Esophagus muscularis mucosa (tissue), 4 donors: ENCODE measurements around the gene MAPKAP1. TPM values are rescaled to one million over a fixed set of nuclear protein-coding genes. Genes with fewer than 3 reads are reported as not detected.

Experiments
- DNase-seq: peaks from one replicate; pipeline ENCODE4 v3.0.0-alpha.2; 2017; ENCODE audit errors: extremely low spot score
- H3K27ac ChIP-seq, 4 donors: fragments of 200-600 bp; sonication (generic); replicated peaks in 1 of 4; 1 replicate in 3 of 4; 2 replicates in 1 of 4; pipeline ENCODE4 v1.5.1; 2016 to 2019; ENCODE audit warnings: mild to moderate bottlenecking in 1 of 4
- H3K27me3 ChIP-seq, 4 donors: fragments of 200-600 bp; sonication (generic); one replicate each; pipeline versions ENCODE4 v1.5.1 to v1.6.0; 2016 to 2019
- H3K36me3 ChIP-seq, 4 donors: fragments of 200-600 bp; sonication (generic); one replicate each; pipeline ENCODE4 v1.5.1; 2016 to 2019
- H3K4me1 ChIP-seq, 4 donors: fragments of 200-600 bp; sonication (generic); one replicate each; pipeline ENCODE4 v1.5.1; 2016 to 2019
- H3K4me3 ChIP-seq, 4 donors: fragments of 200-600 bp; sonication (generic); 1 replicate in 2 of 4; 2 replicates in 2 of 4; pipeline ENCODE4 v1.5.1; 2016 to 2019; ENCODE audit warnings: mild to moderate bottlenecking in 4 of 4, moderate library complexity in 1 of 4
- H3K9me3 ChIP-seq, 4 donors: fragments of 200-600 bp; sonication (generic); 1 replicate in 3 of 4; 2 replicates in 1 of 4; pipeline ENCODE4 v1.5.1; 2016 to 2019
- CTCF ChIP-seq, 3 experiments: fragments of 200-600 bp in 2 of 3; fragments of 450-650 bp in 1 of 3; sonication (generic) in 2 of 3; IDR thresholded peaks; one replicate each; pipeline ENCODE4 v1.5.1; 2017 to 2019; ENCODE audit warnings: antibody characterized with exemption in 3 of 3, mild to moderate bottlenecking in 2 of 3, moderate library complexity in 1 of 3
- EP300 ChIP-seq: sonication (generic); formaldehyde crosslinking; IDR thresholded peaks from one replicate; pipeline ENCODE4 v1.6.1; 2017; ENCODE audit warnings: antibody characterized with exemption
- POLR2A ChIP-seq: fragments of 450-650 bp; IDR thresholded peaks from one replicate; pipeline ENCODE4 v1.6.1; 2017; ENCODE audit warnings: antibody characterized with exemption, moderate library complexity, mild to moderate bottlenecking, low read depth
- POLR2AphosphoS5 ChIP-seq, 2 donors: sonication (generic); formaldehyde crosslinking; IDR thresholded peaks; one replicate each; pipeline ENCODE4 v1.6.1; 2017; ENCODE audit warnings: antibody characterized with exemption in 2 of 2
- WGBS: methylation state at CpG from one replicate; pipeline ENCODE4 v1.1.5; 2018; 5-methylcytosine and 5-hydroxymethylcytosine counted together
- intact Hi-C: fragments of 100-400 bp; cut with DNase I; formaldehyde crosslinking; loops from one replicate; pipeline ENCODE4 v1.15.1; 2023
- total RNA-seq, 4 donors: library from RNA; depleted of rRNA; stranded (reverse); fragments of >200 nt; gene quantifications; one replicate each; pipeline versions ENCODE4 v1.1.0 to v1.2.1, GENCODE V29; 2016

MAPKAP1 gene
- total RNA-seq, 4 donors from 2014 or later = 84.3 to 103 (median 93.4) TPM

DNA sequence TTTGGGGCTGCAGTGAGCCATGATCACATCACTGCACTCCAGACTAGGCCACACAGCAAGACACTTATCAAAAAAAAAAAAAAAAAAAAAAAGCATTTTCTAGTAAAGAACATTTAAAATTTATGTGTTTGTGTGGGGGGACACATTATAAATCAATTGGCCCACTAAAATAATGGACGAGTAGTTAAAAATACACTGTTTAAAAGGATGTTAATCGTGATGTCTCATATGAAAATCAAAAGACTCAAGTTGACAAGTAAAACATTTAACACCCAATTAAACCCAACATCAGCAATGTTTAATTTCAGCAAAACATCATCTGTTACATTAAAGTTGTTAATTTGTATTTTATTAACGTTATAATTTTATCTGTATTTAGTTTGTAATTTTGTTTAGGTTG is 152.3 kb downstream of the MAPKAP1 start:
- Histone ChIP-seq H3K9me3 (no peaks in the 10 kb centered on the region), H3K4me1 (peaks cover 23 to 36% (median 28%) of the 10 kb centered on the region in 4 donors), H3K36me3 (peaks cover 0 to 7% (median 3%) of the 10 kb centered on the region in 4 donors), H3K27me3 (no peaks in the 10 kb centered on the region), H3K27ac (no peak overlapping the region), H3K4me3 (no peak overlapping the region)
- WGBS = 63% methylated on average over 3 of the region's 3 CpGs
- intact Hi-C loops = loop anchor here (5.0 kb wide), 2 partner anchors 72 to 147 kb away; no protein-coding TSS in a partner anchor
- TF ChIP-seq EP300 = no peak
- TF ChIP-seq POLR2AphosphoS5 (IDR thresholded peaks at IDR 0.05) = no peak
- TF ChIP-seq POLR2A = no peak
- no peak for TF ChIP-seq CTCF (IDR thresholded peaks at IDR 0.05)
- DNase-seq = no peak

- DNase-seq = no peak
- H3K36me3 ChIP-seq = no peaks in the 10 kb centered on the region
- WGBS = 94% methylated on average over 1 of the region's 1 CpG
- H3K4me1 ChIP-seq = peaks cover 38 to 65% (median 52%) of the 10 kb centered on the region in 4 donors
- H3K9me3 ChIP-seq = no peaks in the 10 kb centered on the region
- no peak overlapping the region for H3K4me3 ChIP-seq
- intact Hi-C loops = loop anchor here (5.0 kb wide), 1 partner anchor 69 kb away; no protein-coding TSS in a partner anchor
- no peaks in the 10 kb centered on the region for H3K27me3 ChIP-seq
- no peak for TF ChIP-seq EP300
- no peak for TF ChIP-seq POLR2A
- TF ChIP-seq CTCF (IDR thresholded peaks at IDR 0.05) = no peak
- TF ChIP-seq POLR2AphosphoS5 (IDR thresholded peaks at IDR 0.05) = no peak
- no peak overlapping the region for H3K27ac ChIP-seq
These were observed 155.2 kb downstream of the MAPKAP1 start for GRCh38 chr9:125551781-125552180.

- Histone ChIP-seq H3K27ac (peak overlapping the region; percentile 61 to 75 (median 70)), H3K9me3 (no peaks in the 10 kb centered on the region), H3K36me3 (no peaks in the 10 kb centered on the region), H3K4me1 (peaks cover 47 to 72% (median 68%) of the 10 kb centered on the region in 4 donors), H3K27me3 (no peaks in the 10 kb centered on the region), H3K4me3 (peak overlapping the region in 2 of 4 donors; percentile 8 to 28)
- TF ChIP-seq CTCF (IDR thresholded peaks at IDR 0.05) (no peak), POLR2AphosphoS5 (IDR thresholded peaks at IDR 0.05) (no peak), EP300 (no peak), POLR2A (no peak)
- WGBS = 28% methylated on average over 9 of the region's 9 CpGs
- DNase-seq = no peak
- intact Hi-C loops = loop anchor here (5.0 kb wide), 1 partner anchor 68 kb away; no protein-coding TSS in a partner anchor
These were observed 156.8 kb downstream of the MAPKAP1 start for GRCh38 chr9:125549891-125550885.

GRCh38 chr9:125549465-125549871 is 157.5 kb downstream of the MAPKAP1 start:
- Histone ChIP-seq H3K27ac (peak overlapping the region; percentile 61 to 75 (median 70)), H3K4me1 (peaks cover 53 to 78% (median 75%) of the 10 kb centered on the region in 4 donors), H3K27me3 (no peaks in the 10 kb centered on the region), H3K4me3 (peak overlapping the region in 2 of 4 donors; percentile 8 to 28), H3K9me3 (no peaks in the 10 kb centered on the region), H3K36me3 (no peaks in the 10 kb centered on the region)
- WGBS = 39% methylated on average over 7 of the region's 7 CpGs
- DNase-seq = no peak
- intact Hi-C loops = no loop called here
- no peak for TF ChIP-seq CTCF (IDR thresholded peaks at IDR 0.05)
- peak; percentile 12 to 16 for TF ChIP-seq POLR2AphosphoS5 (IDR thresholded peaks at IDR 0.05)
- TF ChIP-seq POLR2A = no peak
- no peak for TF ChIP-seq EP300
